Stimulated activated CD8-positive, alpha-beta memory T cell treated with anti-CD3 and anti-CD28 coated beads, Interleukin-2, amount 100 ng/mL, for 48 hours (primary cell): Measurements from ENCODE around the gene LCNL1.
"Not testable (repeated sequence)": the region's sequence is repeated elsewhere in the genome, so short reads cannot be mapped to it uniquely, and the experiment has no call there.

ENCODE experiments used
- DNase-seq, 2 donors: peaks; one replicate each; pipeline ENCODE4 v3.0.0-alpha.2; 2020; ENCODE audit warnings: low read depth in 2 of 2

The LCNL1 gene

GRCh38 chr9:136994180-136994887, 11.5 kb downstream of the LCNL1 start:
- no peak for DNase-seq

GRCh38 chr9:136994888-136995230, 12.1 kb downstream of the LCNL1 start:
- no peak for DNase-seq

GRCh38 chr9:136995362-136995761, 12.6 kb downstream of the LCNL1 start:
- no peak for DNase-seq

- no peak for DNase-seq
Measured at GRCh38 chr9:136995772-136996311, 13.0 kb downstream of the LCNL1 start.

- DNase-seq = peak in 1 of 2 donors; percentile 20
Measured at GRCh38 chr9:136996361-136997292, 13.8 kb downstream of the LCNL1 start, which contains the start of gene CLIC3. Gene CLIC3, minus strand, starts transcription at chr9:136996568. Its CDS starts 25 bp downstream, at chr9:136996543.

- no peak for DNase-seq
Measured at GRCh38 chr9:136997371-136997770, 14.6 kb downstream of the LCNL1 start.

- no peak for DNase-seq
Measured at GRCh38 chr9:136997830-136998234, 15.0 kb downstream of the LCNL1 start.

- DNase-seq = peak in 1 of 2 donors; percentile 38
Measured at GRCh38 chr9:137000177-137000930, 17.6 kb downstream of the LCNL1 start.

- DNase-seq = no peak
Measured at GRCh38 chr9:137001857-137002645, 19.3 kb downstream of the LCNL1 start.

GRCh38 chr9:137002646-137003041, 19.9 kb downstream of the LCNL1 start:
- no peak for DNase-seq

GRCh38 chr9:137004285-137004684, 21.5 kb downstream of the LCNL1 start:
- not testable (repeated sequence) for DNase-seq

GRCh38 chr9:137006116-137007003, 23.6 kb downstream of the LCNL1 start:
- DNase-seq = no peak

- DNase-seq = no peak
Measured at GRCh38 chr9:137007108-137007815, 24.5 kb downstream of the LCNL1 start.

- DNase-seq = no peak
Measured at GRCh38 chr9:137007816-137008270, 25.1 kb downstream of the LCNL1 start.

- no peak for DNase-seq
Measured at GRCh38 chr9:137008312-137008711, 25.5 kb downstream of the LCNL1 start.

- no peak for DNase-seq
Measured at GRCh38 chr9:137009217-137009616, 26.4 kb downstream of the LCNL1 start.

- DNase-seq = no peak
Measured at GRCh38 chr9:137009938-137010732, 27.3 kb downstream of the LCNL1 start.

GRCh38 chr9:137011156-137011555, 28.4 kb downstream of the LCNL1 start:
- DNase-seq = no peak
